ENCODE results near the gene IP6K1.

The IP6K1 gene

DNA sequence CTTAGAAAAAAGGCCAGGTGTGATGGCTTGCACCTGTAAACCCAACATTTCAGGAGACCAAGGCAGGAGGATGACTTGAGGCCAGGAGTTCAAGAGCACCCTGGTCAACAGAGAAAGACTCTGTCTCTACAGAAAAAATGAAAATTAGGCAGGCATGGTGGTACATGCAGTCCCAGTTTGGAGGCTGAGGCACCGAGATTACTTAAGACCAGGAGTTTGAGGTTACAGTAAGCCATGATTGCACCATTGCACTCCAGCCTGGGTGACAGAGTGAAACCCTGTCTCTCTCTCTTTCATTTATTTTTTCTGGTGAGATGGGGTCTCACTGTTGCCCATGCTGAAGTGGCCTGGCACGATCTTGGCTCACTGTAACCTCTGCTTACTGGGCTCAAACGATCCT lies 24.7 kb downstream of the IP6K1 start:
- Histone ChIP-seq H3K4me2 (ENCODE audit: low read length) (no peak overlapping the region), H3F3A (ENCODE audit: insufficient read depth, low read length) (no peaks in the 10 kb centered on the region), H2AFZ (ENCODE audit: low read length) (no peak overlapping the region), H3K27ac (ENCODE audit: low read depth, low read length, poor library complexity, severe bottlenecking) (no peak overlapping the region), H3K79me2 (ENCODE audit: insufficient read depth, low read length) (peaks cover 8% of the 10 kb centered on the region), H3K9me2 (ENCODE audit: low read depth, low read length) (no peaks in the 10 kb centered on the region), H3K9ac (ENCODE audit: low read length) (no peak overlapping the region), H4K20me1 (ENCODE audit: insufficient read depth, low read length) (no peaks in the 10 kb centered on the region), H3K36me3 (ENCODE audit: insufficient read depth, low read length) (peaks cover 8% of the 10 kb centered on the region; the same call in 1 of the 2 replicates), H3K4me1 (ENCODE audit: insufficient read depth, low read length, severe bottlenecking) (no peaks in the 10 kb centered on the region), H3K27me3 (ENCODE audit: insufficient read depth, low read length) (no peaks in the 10 kb centered on the region), H3K9me3 (ENCODE audit: low read length) (no peaks in the 10 kb centered on the region), H3K4me3 (ENCODE audit: low read depth, low read length, poor library complexity, severe bottlenecking) (no peak overlapping the region)
- TF ChIP-seq, protein P1, sequence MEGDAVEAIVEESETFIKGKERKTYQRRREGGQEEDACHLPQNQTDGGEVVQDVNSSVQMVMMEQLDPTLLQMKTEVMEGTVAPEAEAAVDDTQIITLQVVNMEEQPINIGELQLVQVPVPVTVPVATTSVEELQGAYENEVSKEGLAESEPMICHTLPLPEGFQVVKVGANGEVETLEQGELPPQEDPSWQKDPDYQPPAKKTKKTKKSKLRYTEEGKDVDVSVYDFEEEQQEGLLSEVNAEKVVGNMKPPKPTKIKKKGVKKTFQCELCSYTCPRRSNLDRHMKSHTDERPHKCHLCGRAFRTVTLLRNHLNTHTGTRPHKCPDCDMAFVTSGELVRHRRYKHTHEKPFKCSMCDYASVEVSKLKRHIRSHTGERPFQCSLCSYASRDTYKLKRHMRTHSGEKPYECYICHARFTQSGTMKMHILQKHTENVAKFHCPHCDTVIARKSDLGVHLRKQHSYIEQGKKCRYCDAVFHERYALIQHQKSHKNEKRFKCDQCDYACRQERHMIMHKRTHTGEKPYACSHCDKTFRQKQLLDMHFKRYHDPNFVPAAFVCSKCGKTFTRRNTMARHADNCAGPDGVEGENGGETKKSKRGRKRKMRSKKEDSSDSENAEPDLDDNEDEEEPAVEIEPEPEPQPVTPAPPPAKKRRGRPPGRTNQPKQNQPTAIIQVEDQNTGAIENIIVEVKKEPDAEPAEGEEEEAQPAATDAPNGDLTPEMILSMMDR (IDR thresholded peaks at IDR 0.05; ENCODE audit: low read length): no peak
- no peak for TF ChIP-seq EZH2 (IDR thresholded peaks at IDR 0.05; ENCODE audit: borderline replicate concordance, low read length)

DNA sequence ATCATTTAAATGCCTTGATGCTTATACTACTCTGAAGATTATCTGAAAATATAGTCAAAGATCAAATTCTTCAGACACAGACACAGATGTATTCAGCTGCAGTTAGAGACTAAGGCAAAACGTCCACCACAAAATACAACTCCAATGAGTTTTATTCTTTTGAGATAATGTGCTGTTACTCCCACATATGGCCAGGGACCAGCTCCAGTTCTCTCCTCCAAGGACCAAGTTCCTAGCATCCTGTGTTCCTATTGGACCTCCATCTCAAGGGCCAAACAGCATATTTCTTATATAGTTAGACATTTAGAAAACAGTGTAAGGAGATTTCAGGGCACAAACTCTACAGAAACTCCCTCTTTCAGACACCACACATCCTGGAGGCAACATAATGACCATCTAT lies 27.1 kb downstream of the IP6K1 start:
- Histone ChIP-seq H3K79me2 (ENCODE audit: insufficient read depth, low read length) (peaks cover 18% of the 10 kb centered on the region), H3K4me2 (ENCODE audit: low read length) (no peak overlapping the region), H3K9me2 (ENCODE audit: low read depth, low read length) (no peaks in the 10 kb centered on the region), H4K20me1 (ENCODE audit: insufficient read depth, low read length) (no peaks in the 10 kb centered on the region), H3K27ac (ENCODE audit: low read depth, low read length, poor library complexity, severe bottlenecking) (no peak overlapping the region), H3K4me1 (ENCODE audit: insufficient read depth, low read length, severe bottlenecking) (no peaks in the 10 kb centered on the region), H2AFZ (ENCODE audit: low read length) (no peak overlapping the region), H3K9ac (ENCODE audit: low read length) (no peak overlapping the region), H3K36me3 (ENCODE audit: insufficient read depth, low read length) (no peaks in the 10 kb centered on the region), H3F3A (ENCODE audit: insufficient read depth, low read length) (no peaks in the 10 kb centered on the region), H3K27me3 (ENCODE audit: insufficient read depth, low read length) (no peaks in the 10 kb centered on the region), H3K9me3 (ENCODE audit: low read length) (no peaks in the 10 kb centered on the region), H3K4me3 (ENCODE audit: low read depth, low read length, poor library complexity, severe bottlenecking) (no peak overlapping the region)
- TF ChIP-seq EZH2 (IDR thresholded peaks at IDR 0.05; ENCODE audit: borderline replicate concordance, low read length): no peak
- TF ChIP-seq, protein P1 (IDR thresholded peaks at IDR 0.05; ENCODE audit: low read length): no peak

DNA sequence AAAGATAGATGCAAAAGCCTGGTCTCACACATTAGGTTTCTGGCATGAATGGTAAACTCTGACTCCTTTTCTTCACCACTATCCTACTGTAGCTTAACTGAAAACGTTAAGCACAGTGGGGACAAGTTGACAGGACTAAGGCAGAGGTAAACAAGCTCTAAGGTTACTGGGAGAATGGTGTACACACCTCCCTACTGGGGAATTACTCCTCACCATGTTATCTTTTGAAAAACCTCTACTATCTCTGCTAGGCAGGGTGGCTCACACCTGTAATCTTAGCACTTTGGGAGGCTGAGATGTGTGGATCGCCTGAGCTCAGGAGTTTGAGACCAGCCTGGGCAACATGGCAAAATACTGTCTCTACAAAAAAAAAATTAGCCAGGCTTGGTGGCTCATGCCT lies 29.1 kb downstream of the IP6K1 start:
- H3K27ac ChIP-seq (ENCODE audit: low read depth, low read length, poor library complexity, severe bottlenecking): no peak overlapping the region
- H3K4me1 ChIP-seq (ENCODE audit: insufficient read depth, low read length, severe bottlenecking): no peaks in the 10 kb centered on the region
- no peaks in the 10 kb centered on the region for H3K9me3 ChIP-seq (ENCODE audit: low read length)
- no peak overlapping the region for H2AFZ ChIP-seq (ENCODE audit: low read length)
- no peaks in the 10 kb centered on the region for H3F3A ChIP-seq (ENCODE audit: insufficient read depth, low read length)
- H4K20me1 ChIP-seq (ENCODE audit: insufficient read depth, low read length): no peaks in the 10 kb centered on the region
- no peak overlapping the region for H3K4me3 ChIP-seq (ENCODE audit: low read depth, low read length, poor library complexity, severe bottlenecking)
- no peaks in the 10 kb centered on the region for H3K9me2 ChIP-seq (ENCODE audit: low read depth, low read length)
- H3K9ac ChIP-seq (ENCODE audit: low read length): no peak overlapping the region
- H3K79me2 ChIP-seq (ENCODE audit: insufficient read depth, low read length): peaks cover 18% of the 10 kb centered on the region
- no peaks in the 10 kb centered on the region for H3K27me3 ChIP-seq (ENCODE audit: insufficient read depth, low read length)
- H3K36me3 ChIP-seq (ENCODE audit: insufficient read depth, low read length): no peaks in the 10 kb centered on the region
- no peak overlapping the region for H3K4me2 ChIP-seq (ENCODE audit: low read length)
- TF ChIP-seq, protein P1 (IDR thresholded peaks at IDR 0.05; ENCODE audit: low read length): no peak
- TF ChIP-seq EZH2 (IDR thresholded peaks at IDR 0.05; ENCODE audit: borderline replicate concordance, low read length): no peak

Data from OCI-LY1 (cell line).